A549 (cell line): Measurements from ENCODE around the gene COPS8. TPM values are rescaled to one million over a fixed set of nuclear protein-coding genes. Genes with fewer than 3 reads are reported as not detected.

Experiments used
- ATAC-seq, 2 experiments: fragments of 200-7000 bp in 1 of 2; fragments of >200 bp in 1 of 2; cut with Nextera tagmentation in 1 of 2; cut with Tn5 transposase in 1 of 2; 3 replicates each; pipeline versions ENCODE4 v1.8.0 to v1.9.1; 2018 to 2020; ENCODE audit warnings: mild to moderate bottlenecking in 1 of 2, moderate library complexity in 1 of 2
- CTCF ChIA-PET: fragments of 300-600 bp; sonication (Branson Sonifier 250); formaldehyde crosslinking; extraction: SDS; loops from one replicate; lab custom pipeline; 2021; ENCODE audit warnings: antibody characterized with exemption, inconsistent platforms; lab: Yijun Ruan, JAX
- POLR2A ChIA-PET: fragments of 350-600 bp; formaldehyde crosslinking; extraction: SDS; loops from one replicate; lab custom pipeline; 2021; ENCODE audit warnings: antibody characterized with exemption, inconsistent platforms; lab: Yijun Ruan, JAX
- DNase-seq, 2 experiments: peaks; one replicate each; pipeline versions ENCODE4 v3.0.0 to v3.0.0-alpha.2; 2011 to 2016; ENCODE audit warnings: low read depth in 1 of 2, low spot score in 1 of 2
- FAIRE-seq: peaks from 2 replicates; lab custom pipeline; 2011; peaks lifted over from hg19 to GRCh38; lab: Jason Lieb, UNC
- H3K27ac ChIP-seq, 2 experiments: fragments of >200 bp; sonication (Bioruptor Twin); formaldehyde crosslinking; 3 replicates each; pipeline ENCODE4 v1.5.1; 2016 to 2017
- H3K4me1 ChIP-seq: fragments of >200 bp; sonication (Bioruptor Twin); formaldehyde crosslinking; 3 replicates; pipeline ENCODE4 v1.6.1; 2016
- H3K4me2 ChIP-seq: fragments of >200 bp; sonication (Bioruptor Twin); formaldehyde crosslinking; 3 replicates; pipeline ENCODE4 v1.6.1; 2016
- H3K4me3 ChIP-seq: fragments of >200 bp; sonication (Bioruptor Twin); formaldehyde crosslinking; 3 replicates; pipeline ENCODE4 v1.5.1; 2016
- H3K9me3 ChIP-seq: fragments of >200 bp; sonication (Bioruptor Twin); formaldehyde crosslinking; 3 replicates; pipeline ENCODE4 v1.6.1; 2016
- CBX2 ChIP-seq: fragments of 200-600 bp; sonication (generic); IDR thresholded peaks from 2 replicates; pipeline ENCODE4 v1.6.1; 2016; ENCODE audit warnings: low read depth, mild to moderate bottlenecking, borderline replicate concordance
- CBX8 ChIP-seq: fragments of 200-600 bp; sonication (generic); IDR thresholded peaks from 2 replicates; pipeline ENCODE4 v1.6.1; 2016
- ESRRA ChIP-seq: fragments of 150-350 bp; IDR thresholded peaks from 2 replicates; pipeline ENCODE4 v1.6.1; 2014; ENCODE audit warnings: mild to moderate bottlenecking, low read length, borderline replicate concordance
- FOSB ChIP-seq: fragments of 250-450 bp; sonication (Bioruptor Pico); IDR thresholded peaks from 2 replicates; pipeline ENCODE4 v1.5.0; 2020; ENCODE audit warnings: mild to moderate bottlenecking, moderate library complexity
- FOSL2 ChIP-seq, 2 experiments: fragments of 450-650 bp in 1 of 2; fragments of >200 bp in 1 of 2; sonication (Bioruptor Twin) in 1 of 2; formaldehyde crosslinking; IDR thresholded peaks; 2 replicates each; pipeline versions ENCODE4 v1.5.0 to v1.6.1; 2016 to 2020; ENCODE audit warnings: mild to moderate bottlenecking in 1 of 2, moderate library complexity in 1 of 2
- GATA3 ChIP-seq: IDR thresholded peaks from 2 replicates; pipeline ENCODE4 v1.6.1; 2012; ENCODE audit warnings: borderline replicate concordance
- JUN ChIP-seq, 2 experiments: fragments of >200 bp; sonication (Bioruptor Twin); formaldehyde crosslinking; IDR thresholded peaks; 2 replicates in 1 of 2; 3 replicates in 1 of 2; pipeline ENCODE4 v1.6.1; 2016 to 2017
- JUNB ChIP-seq: fragments of >200 bp; sonication (Bioruptor Twin); formaldehyde crosslinking; IDR thresholded peaks from 2 replicates; pipeline ENCODE4 v1.6.1; 2016
- MAX ChIP-seq: IDR thresholded peaks from 2 replicates; pipeline ENCODE4 v1.6.1; 2012
- MAZ ChIP-seq: fragments of 150-350 bp; IDR thresholded peaks from 2 replicates; pipeline ENCODE4 v1.6.1; 2014; ENCODE audit warnings: antibody characterized with exemption, low read depth, low read length, borderline replicate concordance
- MYC ChIP-seq: IDR thresholded peaks from 2 replicates; pipeline ENCODE4 v1.6.1; 2012; ENCODE audit warnings: mild to moderate bottlenecking, inconsistent platforms, low read length, improper control_type of control experiment, borderline replicate concordance
- NFE2L2 ChIP-seq: fragments of 150-350 bp; conservative IDR thresholded peaks from 2 replicates; pipeline ENCODE4 v1.6.1; 2014; ENCODE audit warnings: low read length
- POLR2A ChIP-seq: IDR thresholded peaks from 2 replicates; pipeline ENCODE4 v1.6.1; 2012; ENCODE audit warnings: mild to moderate bottlenecking, low read length
- RAD21 ChIP-seq, 2 experiments: fragments of >200 bp in 1 of 2; sonication (Bioruptor Twin) in 1 of 2; formaldehyde crosslinking in 1 of 2; IDR thresholded peaks in 1 of 2; conservative IDR thresholded peaks in 1 of 2; 2 replicates in 1 of 2; 3 replicates in 1 of 2; pipeline ENCODE4 v1.6.1; 2012 to 2018; ENCODE audit warnings: inconsistent platforms in 1 of 2
- REST ChIP-seq: fragments of 200-600 bp; sonication (generic); IDR thresholded peaks from 2 replicates; pipeline ENCODE4 v1.6.1; 2016; ENCODE audit warnings: antibody characterized with exemption, mild to moderate bottlenecking, moderate library complexity
- SMC3 ChIP-seq: fragments of >200 bp; sonication (Bioruptor Twin); formaldehyde crosslinking; IDR thresholded peaks from 3 replicates; pipeline ENCODE4 v1.6.1; 2018; ENCODE audit warnings: inconsistent platforms
- SREBF2 ChIP-seq: fragments of 450-650 bp; IDR thresholded peaks from 2 replicates; pipeline ENCODE4 v1.6.1; 2014; ENCODE audit warnings: mild to moderate bottlenecking, moderate library complexity
- TFCP2L1 ChIP-seq: fragments of 250-450 bp; sonication (Bioruptor Pico); IDR thresholded peaks from 2 replicates; pipeline ENCODE4 v1.5.0; 2021; ENCODE audit warnings: mild to moderate bottlenecking
- USF2 ChIP-seq: fragments of 450-650 bp; IDR thresholded peaks from 2 replicates; pipeline ENCODE4 v1.6.1; 2014; ENCODE audit warnings: antibody characterized with exemption
- ZNF302 ChIP-seq: fragments of 250-450 bp; sonication (Bioruptor Pico); IDR thresholded peaks from 2 replicates; pipeline ENCODE4 v1.9.0; 2021; ENCODE audit warnings: inconsistent platforms, mild to moderate bottlenecking, moderate library complexity
- WGBS: methylation state at CpG from one replicate; pipeline ENCODE4 v1.1.6; 2017; ENCODE audit errors: missing lambda C conversion rate; 5-methylcytosine and 5-hydroxymethylcytosine counted together
- polyA plus RNA-seq, 4 experiments: library from polyadenylated mRNA; depleted of rRNA in 3 of 4; stranded (reverse); fragments of >200 nt; fragmentation: RNase III in 1 of 4; extraction: RNeasy Plus Mini Kit Qiagen cat#74134 plus additional on column Dnase treatment in 1 of 4; gene quantifications; 2 replicates in 3 of 4; 3 replicates in 1 of 4; pipeline ENCODE4 v1.2.3, GENCODE V29; 2011 to 2017
- TF ChIP-seq, protein P1 (sequence below): fragments of >200 bp; sonication (Bioruptor Twin); formaldehyde crosslinking; IDR thresholded peaks from 3 replicates; pipeline ENCODE4 v1.5.1; 2016

The COPS8 gene
- polyA plus RNA-seq, 2 of the 4 experiments (the other 2 are of a cell fraction), result 85.7 to 161 TPM

DNA sequence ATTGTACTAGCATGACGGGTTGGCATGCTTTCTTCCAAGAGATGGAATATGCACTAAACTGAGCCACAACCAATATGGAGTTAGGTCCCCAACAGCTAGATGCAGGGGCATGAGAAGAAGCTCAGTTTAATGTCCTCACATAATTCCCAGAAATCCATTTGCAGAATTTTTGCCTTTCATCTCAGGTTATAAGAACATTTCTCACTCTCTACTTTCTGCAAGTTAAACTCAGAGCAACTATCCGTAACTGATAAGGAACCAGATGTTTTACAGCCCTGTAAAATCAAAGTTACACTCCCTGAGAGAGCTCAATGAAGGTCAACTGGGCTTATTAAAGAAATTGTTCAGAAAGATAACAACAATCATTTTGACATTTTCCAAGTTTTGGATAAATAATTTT lies 30.7 kb downstream of the COPS8 start:
- ChIA-PET POLR2A (no interaction called here), CTCF (interaction anchor here (0.8 to 1.2 kb wide), 2 partner anchors 305 to 355 kb away, joined by 4 read pairs; no protein-coding TSS in a partner anchor)
- TF ChIP-seq ZNF302 (CRISPR knock-in tag), result no peak
- no peak for TF ChIP-seq SREBF2
- ATAC-seq, result no peak
- no peak overlapping the region for H3K4me3 ChIP-seq
- H3K27ac ChIP-seq, result no peak overlapping the region
- FAIRE-seq, result no peak
- H3K9me3 ChIP-seq, result peaks cover 9% of the 10 kb centered on the region; the same call in 1 of the 3 replicates
- DNase-seq, result no peak
- H3K4me2 ChIP-seq, result no peak overlapping the region
- no peaks in the 10 kb centered on the region for H3K4me1 ChIP-seq
- WGBS, result 45% methylated on average over 2 of the region's 2 CpGs

DNA sequence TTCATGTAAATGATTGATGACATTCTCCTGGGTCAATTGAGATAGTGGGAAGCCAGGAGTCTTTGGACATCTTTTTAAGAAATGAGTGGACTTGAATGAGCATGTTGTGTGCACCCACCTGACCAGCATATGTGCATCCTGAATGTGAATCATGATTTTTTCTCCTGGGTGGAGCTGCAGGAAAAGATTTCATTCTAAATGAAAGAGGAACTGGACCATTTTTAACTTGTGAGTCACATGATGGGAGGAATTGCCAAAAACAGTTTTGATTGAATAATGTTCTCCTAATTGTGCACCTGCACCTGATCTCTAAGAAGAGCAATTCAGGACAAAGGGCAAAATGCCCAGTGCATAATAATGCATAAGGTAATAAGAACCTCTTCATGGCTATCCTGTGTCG lies 32.3 kb downstream of the COPS8 start:
- TF ChIP-seq JUNB (no peak), GATA3 (no peak), MAX (no peak), NFE2L2 (no peak), FOSL2 (IDR thresholded peaks at IDR 0.05) (no peak), FOSL2 (CRISPR knock-in tag; IDR thresholded peaks at IDR 0.05) (no peak), TFCP2L1 (no peak), CBX2 (no peak), RAD21 (conservative IDR thresholded peaks at IDR 0.05 in 1 of 2, IDR thresholded peaks at IDR 0.05 in 1 of 2) (no peak), USF2 (no peak)
- TF ChIP-seq, protein P1, sequence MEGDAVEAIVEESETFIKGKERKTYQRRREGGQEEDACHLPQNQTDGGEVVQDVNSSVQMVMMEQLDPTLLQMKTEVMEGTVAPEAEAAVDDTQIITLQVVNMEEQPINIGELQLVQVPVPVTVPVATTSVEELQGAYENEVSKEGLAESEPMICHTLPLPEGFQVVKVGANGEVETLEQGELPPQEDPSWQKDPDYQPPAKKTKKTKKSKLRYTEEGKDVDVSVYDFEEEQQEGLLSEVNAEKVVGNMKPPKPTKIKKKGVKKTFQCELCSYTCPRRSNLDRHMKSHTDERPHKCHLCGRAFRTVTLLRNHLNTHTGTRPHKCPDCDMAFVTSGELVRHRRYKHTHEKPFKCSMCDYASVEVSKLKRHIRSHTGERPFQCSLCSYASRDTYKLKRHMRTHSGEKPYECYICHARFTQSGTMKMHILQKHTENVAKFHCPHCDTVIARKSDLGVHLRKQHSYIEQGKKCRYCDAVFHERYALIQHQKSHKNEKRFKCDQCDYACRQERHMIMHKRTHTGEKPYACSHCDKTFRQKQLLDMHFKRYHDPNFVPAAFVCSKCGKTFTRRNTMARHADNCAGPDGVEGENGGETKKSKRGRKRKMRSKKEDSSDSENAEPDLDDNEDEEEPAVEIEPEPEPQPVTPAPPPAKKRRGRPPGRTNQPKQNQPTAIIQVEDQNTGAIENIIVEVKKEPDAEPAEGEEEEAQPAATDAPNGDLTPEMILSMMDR, result no peak
- H3K4me2 ChIP-seq, result no peak overlapping the region
- H3K27ac ChIP-seq, result no peak overlapping the region
- ATAC-seq (no peak), DNase-seq (no peak), FAIRE-seq (no peak)
- H3K4me3 ChIP-seq, result no peak overlapping the region
- no peaks in the 10 kb centered on the region for H3K4me1 ChIP-seq
- ChIA-PET CTCF (interaction anchor here (0.6 kb wide), 1 partner anchor 116 kb away, joined by 3 read pairs; no protein-coding TSS in a partner anchor), POLR2A (no interaction called here)
- peaks cover 12% of the 10 kb centered on the region; the same call in 1 of the 3 replicates for H3K9me3 ChIP-seq
- 64% methylated on average over 1 of the region's 1 CpG for WGBS

DNA sequence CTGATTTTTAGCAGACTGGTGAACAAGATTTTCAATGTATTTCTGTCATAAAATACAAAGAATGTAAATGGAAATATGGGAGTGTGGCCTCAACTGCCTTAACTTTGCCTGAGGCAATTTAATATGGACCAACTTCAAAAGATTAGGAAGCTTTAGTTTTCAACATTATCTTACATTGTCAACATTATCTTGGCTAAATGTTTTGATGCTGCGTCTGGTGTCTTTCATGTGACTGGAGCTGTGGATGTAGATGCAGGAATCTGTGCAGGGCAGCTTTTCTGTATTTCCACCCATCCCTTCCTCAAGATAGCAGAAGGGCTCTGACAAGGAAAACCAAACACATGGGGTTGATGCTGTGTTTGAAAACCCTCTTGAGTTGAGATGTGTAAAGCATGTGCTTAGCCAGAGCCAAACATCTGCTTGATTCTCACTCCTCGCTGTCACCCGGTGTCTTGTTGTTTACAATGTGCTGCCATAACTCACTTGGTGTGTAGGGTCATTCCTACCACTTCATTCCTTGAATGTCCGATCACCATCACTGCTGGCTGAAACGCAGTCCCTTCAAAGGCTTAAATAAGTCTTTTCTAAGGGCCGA lies 33.0 kb downstream of the COPS8 start:
- TF ChIP-seq GATA3, result no peak
- no peak for TF ChIP-seq RAD21 (conservative IDR thresholded peaks at IDR 0.05 in 1 of 2, IDR thresholded peaks at IDR 0.05 in 1 of 2)
- no peak for TF ChIP-seq REST
- TF ChIP-seq MYC, result no peak
- no peak for TF ChIP-seq SMC3
- TF ChIP-seq JUN (IDR thresholded peaks at IDR 0.05), result no peak
- no peak for TF ChIP-seq ZNF302 (CRISPR knock-in tag)
- no peak for TF ChIP-seq ESRRA
- TF ChIP-seq FOSB (CRISPR knock-in tag), result no peak
- TF ChIP-seq CBX8, result no peak
- no peak for TF ChIP-seq MAZ
- TF ChIP-seq POLR2A, result no peak
- TF ChIP-seq CBX2, result no peak
- no peaks in the 10 kb centered on the region for H3K4me1 ChIP-seq
- ChIA-PET CTCF (no interaction called here), POLR2A (no interaction called here)
- no peak overlapping the region for H3K4me2 ChIP-seq
- WGBS, result 57% methylated on average over 6 of the region's 6 CpGs
- no peak overlapping the region for H3K27ac ChIP-seq
- ATAC-seq (no peak), FAIRE-seq (no peak), DNase-seq (no peak)
- peaks cover 12% of the 10 kb centered on the region; the same call in 1 of the 3 replicates for H3K9me3 ChIP-seq
- no peak overlapping the region for H3K4me3 ChIP-seq
